Hepatocyte (in vitro differentiated cells): ENCODE data around the gene PHF21B. TPM values are rescaled to one million over a fixed set of nuclear protein-coding genes. Genes with fewer than 3 reads are reported as not detected.

Experiments
- DNase-seq: peaks from one replicate; pipeline ENCODE4 v3.0.0-alpha.2; 2016; ENCODE audit warnings: low spot score
- H2AFZ ChIP-seq: fragments of 200-600 bp; sonication (generic); 2 replicates; pipeline ENCODE4 v1.6.0; 2016; ENCODE audit warnings: antibody characterized with exemption, mild to moderate bottlenecking
- H3K27ac ChIP-seq: fragments of 200-600 bp; sonication (generic); 2 replicates; pipeline ENCODE4 v1.5.1; 2016; ENCODE audit warnings: mild to moderate bottlenecking
- H3K27me3 ChIP-seq: fragments of 200-600 bp; sonication (generic); 2 replicates; pipeline ENCODE4 v1.6.1; 2016
- H3K36me3 ChIP-seq: fragments of 200-600 bp; sonication (generic); replicated peaks from 2 replicates; pipeline ENCODE4 v1.5.1; 2016; ENCODE audit warnings: low read depth; ENCODE audit not compliant: insufficient read depth
- H3K4me1 ChIP-seq: fragments of 200-600 bp; sonication (generic); 2 replicates; pipeline ENCODE4 v1.5.1; 2016; ENCODE audit warnings: mild to moderate bottlenecking, moderate library complexity; ENCODE audit not compliant: insufficient read depth
- H3K4me2 ChIP-seq: fragments of 200-600 bp; sonication (generic); 2 replicates; pipeline ENCODE4 v1.6.0; 2016
- H3K4me3 ChIP-seq: fragments of 200-600 bp; sonication (generic); 2 replicates; pipeline ENCODE4 v1.5.1; 2016; ENCODE audit warnings: mild to moderate bottlenecking
- H3K79me2 ChIP-seq: fragments of 200-600 bp; sonication (generic); 2 replicates; pipeline ENCODE4 v1.6.0; 2017; ENCODE audit warnings: mild to moderate bottlenecking
- H3K9me2 ChIP-seq: fragments of 200-600 bp; sonication (generic); replicated peaks from 2 replicates; pipeline ENCODE4 v1.6.0; 2017; ENCODE audit warnings: mild to moderate bottlenecking; ENCODE audit not compliant: insufficient read depth
- H3K9me3 ChIP-seq: fragments of 200-600 bp; sonication (generic); 2 replicates; pipeline ENCODE4 v1.5.1; 2016; ENCODE audit warnings: low read depth, mild to moderate bottlenecking
- H4K20me1 ChIP-seq: fragments of 200-600 bp; sonication (generic); 2 replicates; pipeline ENCODE4 v1.6.0; 2016; ENCODE audit warnings: mild to moderate bottlenecking; ENCODE audit not compliant: insufficient read depth, poor library complexity, severe bottlenecking
- EZH2 ChIP-seq: fragments of 200-600 bp; sonication (generic); IDR thresholded peaks from 2 replicates; pipeline ENCODE4 v1.6.1; 2016; ENCODE audit warnings: antibody characterized with exemption, mild to moderate bottlenecking, borderline replicate concordance
- EZH2phosphoT487 ChIP-seq: fragments of 200-600 bp; sonication (generic); IDR thresholded peaks from one replicate; pipeline ENCODE4 v1.6.1; 2018; ENCODE audit warnings: antibody characterized with exemption, mild to moderate bottlenecking, low read depth, moderate library complexity; ENCODE audit not compliant: unreplicated experiment, severe bottlenecking
- WGBS: methylation state at CpG from one replicate; pipeline ENCODE4 v1.1.6; 2016; ENCODE audit warnings: low lambda C conversion rate; ENCODE audit errors: missing lambda C conversion rate; 5-methylcytosine and 5-hydroxymethylcytosine counted together
- polyA plus RNA-seq: library from polyadenylated mRNA; unstranded; fragments of >200 nt; fragmentation: Nextera tagmentation; extraction: Ambion mirVana; gene quantifications from 2 replicates; pipeline ENCODE4 v1.2.1, GENCODE V29; 2016
- total RNA-seq: library from RNA; depleted of rRNA; stranded (reverse); fragments of >200 nt; gene quantifications from 2 replicates; pipeline ENCODE4 v1.2.3, GENCODE V29; 2014
- TF ChIP-seq, protein P1 (sequence below): fragments of 200-600 bp; sonication (generic); IDR thresholded peaks from 2 replicates; pipeline ENCODE4 v1.5.1; 2016; ENCODE audit warnings: antibody characterized with exemption, mild to moderate bottlenecking; ENCODE audit not compliant: poor library complexity

Gene PHF21B
- total and polyA plus RNA-seq, 2 experiments from 2014 or later = 0.86 to 1.9 TPM

DNA sequence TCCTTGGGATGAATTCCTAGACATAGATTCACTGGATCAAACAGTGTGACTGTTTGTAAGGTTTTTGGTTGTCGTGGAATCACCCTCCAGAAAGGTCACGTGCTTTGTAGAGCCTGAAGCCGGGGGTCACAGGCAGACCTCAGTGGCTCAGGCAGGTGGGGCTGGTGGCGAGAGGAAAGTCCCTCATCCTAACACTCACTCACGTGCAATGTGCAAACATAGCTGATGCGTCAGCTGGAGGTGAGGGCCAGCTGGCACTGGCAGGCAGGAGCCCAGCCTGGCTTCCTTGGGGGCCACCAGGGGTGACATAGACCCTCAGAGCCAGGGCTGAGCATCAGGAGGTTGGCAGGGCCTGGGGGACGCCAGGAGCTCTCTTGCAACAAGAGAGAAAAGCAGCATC lies 167.4 kb downstream of the PHF21B start:
- H4K20me1 ChIP-seq = no peaks in the 10 kb centered on the region
- no peaks in the 10 kb centered on the region for H3K4me1 ChIP-seq
- H3K36me3 ChIP-seq = no peaks in the 10 kb centered on the region
- H3K9me3 ChIP-seq = no peaks in the 10 kb centered on the region
- H3K4me2 ChIP-seq = no peak overlapping the region
- no peaks in the 10 kb centered on the region for H3K9me2 ChIP-seq
- H3K4me3 ChIP-seq = no peak overlapping the region
- H3K79me2 ChIP-seq = no peaks in the 10 kb centered on the region
- H2AFZ ChIP-seq = no peak overlapping the region
- no peak for DNase-seq
- no peak overlapping the region for H3K27ac ChIP-seq
- TF ChIP-seq, protein P1, sequence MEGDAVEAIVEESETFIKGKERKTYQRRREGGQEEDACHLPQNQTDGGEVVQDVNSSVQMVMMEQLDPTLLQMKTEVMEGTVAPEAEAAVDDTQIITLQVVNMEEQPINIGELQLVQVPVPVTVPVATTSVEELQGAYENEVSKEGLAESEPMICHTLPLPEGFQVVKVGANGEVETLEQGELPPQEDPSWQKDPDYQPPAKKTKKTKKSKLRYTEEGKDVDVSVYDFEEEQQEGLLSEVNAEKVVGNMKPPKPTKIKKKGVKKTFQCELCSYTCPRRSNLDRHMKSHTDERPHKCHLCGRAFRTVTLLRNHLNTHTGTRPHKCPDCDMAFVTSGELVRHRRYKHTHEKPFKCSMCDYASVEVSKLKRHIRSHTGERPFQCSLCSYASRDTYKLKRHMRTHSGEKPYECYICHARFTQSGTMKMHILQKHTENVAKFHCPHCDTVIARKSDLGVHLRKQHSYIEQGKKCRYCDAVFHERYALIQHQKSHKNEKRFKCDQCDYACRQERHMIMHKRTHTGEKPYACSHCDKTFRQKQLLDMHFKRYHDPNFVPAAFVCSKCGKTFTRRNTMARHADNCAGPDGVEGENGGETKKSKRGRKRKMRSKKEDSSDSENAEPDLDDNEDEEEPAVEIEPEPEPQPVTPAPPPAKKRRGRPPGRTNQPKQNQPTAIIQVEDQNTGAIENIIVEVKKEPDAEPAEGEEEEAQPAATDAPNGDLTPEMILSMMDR = no peak
- TF ChIP-seq EZH2 = no peak
- no peak for TF ChIP-seq EZH2phosphoT487
- 84% methylated on average over 7 of the region's 7 CpGs for WGBS
- H3K27me3 ChIP-seq = no peaks in the 10 kb centered on the region

DNA sequence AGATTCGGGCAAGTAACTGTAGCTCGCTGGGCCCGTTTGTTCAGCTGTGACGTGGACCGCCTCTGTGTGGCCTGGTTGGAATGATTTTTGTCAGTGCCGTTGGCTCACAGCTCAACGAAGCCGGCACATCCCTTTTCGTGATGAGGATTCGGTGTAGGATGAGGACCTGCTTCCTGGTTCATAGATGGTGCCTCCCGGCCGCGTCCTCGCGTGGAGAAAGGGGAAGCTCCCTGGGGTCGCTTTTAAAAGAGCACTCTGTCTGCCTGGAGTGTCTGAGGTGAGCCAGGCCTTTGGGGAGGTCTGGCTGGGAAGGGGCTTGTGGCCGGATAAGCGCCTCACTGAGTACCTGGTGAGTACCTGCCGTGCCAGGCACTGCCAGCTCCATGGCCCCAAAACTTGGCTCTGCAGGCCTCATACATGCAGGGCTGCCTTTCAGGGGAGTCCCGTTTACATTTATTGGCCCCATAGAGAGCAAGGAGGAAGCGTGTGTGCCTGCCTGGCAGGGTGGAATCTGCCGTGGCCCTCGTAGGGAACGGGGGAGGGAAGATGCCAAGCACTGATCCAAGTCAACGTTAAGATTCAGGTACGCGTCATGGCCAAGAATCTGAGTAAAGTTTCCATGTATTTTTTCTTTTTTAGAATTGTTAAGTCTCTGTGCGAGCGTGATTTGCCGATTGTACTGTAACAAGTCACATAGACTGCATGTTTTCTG lies 169.0 kb downstream of the PHF21B start:
- no peak overlapping the region for H3K4me3 ChIP-seq
- no peak overlapping the region for H3K27ac ChIP-seq
- no peaks in the 10 kb centered on the region for H3K36me3 ChIP-seq
- H3K9me3 ChIP-seq = no peaks in the 10 kb centered on the region
- H3K4me2 ChIP-seq = no peak overlapping the region
- H4K20me1 ChIP-seq = no peaks in the 10 kb centered on the region
- no peaks in the 10 kb centered on the region for H3K4me1 ChIP-seq
- no peaks in the 10 kb centered on the region for H3K27me3 ChIP-seq
- H2AFZ ChIP-seq = no peak overlapping the region
- no peak for DNase-seq
- H3K79me2 ChIP-seq = no peaks in the 10 kb centered on the region
- WGBS = 82% methylated on average over 30 of the region's 30 CpGs
- H3K9me2 ChIP-seq = no peaks in the 10 kb centered on the region
- no peak for TF ChIP-seq EZH2phosphoT487
- TF ChIP-seq, protein P1 = no peak
- TF ChIP-seq EZH2 = no peak

DNA sequence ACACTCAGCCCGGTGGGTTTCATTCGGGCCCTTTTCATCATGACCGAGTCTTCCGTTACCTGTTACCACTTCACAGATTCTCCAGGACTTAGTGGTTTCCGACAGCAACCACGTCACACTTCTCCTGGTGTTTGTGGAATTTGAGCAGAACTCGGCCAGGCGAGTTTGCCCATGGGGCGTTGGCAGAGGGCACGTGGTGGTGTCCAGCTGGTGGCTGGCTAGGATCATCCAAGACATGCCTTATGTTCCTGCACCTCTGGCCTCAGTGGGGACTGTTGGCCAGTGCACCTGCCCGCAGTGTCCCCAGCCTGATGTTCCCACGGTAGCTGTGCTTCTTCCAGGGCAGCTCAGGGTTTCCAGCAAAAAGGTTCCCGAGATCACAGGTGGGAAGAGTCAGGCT lies 170.1 kb downstream of the PHF21B start:
- H3K79me2 ChIP-seq = no peaks in the 10 kb centered on the region
- H3K9me2 ChIP-seq = no peaks in the 10 kb centered on the region
- H3K9me3 ChIP-seq = peaks cover 3% of the 10 kb centered on the region
- no peaks in the 10 kb centered on the region for H4K20me1 ChIP-seq
- H3K27me3 ChIP-seq = no peaks in the 10 kb centered on the region
- no peak overlapping the region for H3K4me3 ChIP-seq
- WGBS = 95% methylated on average over 13 of the region's 13 CpGs
- no peak overlapping the region for H3K4me2 ChIP-seq
- no peaks in the 10 kb centered on the region for H3K4me1 ChIP-seq
- TF ChIP-seq, protein P1 = no peak
- no peak for TF ChIP-seq EZH2phosphoT487
- TF ChIP-seq EZH2 = no peak
- H2AFZ ChIP-seq = no peak overlapping the region
- H3K27ac ChIP-seq = no peak overlapping the region
- H3K36me3 ChIP-seq = no peaks in the 10 kb centered on the region
- DNase-seq = no peak
